Activated CD8-positive, alpha-beta memory T cell treated with anti-CD3 and anti-CD28 coated beads for 36 hours (primary cell): ENCODE measurements around the gene AMBRA1. TPM values are rescaled to one million over a fixed set of nuclear protein-coding genes. Genes with fewer than 3 reads are reported as not detected.
"Not testable (repeated sequence)": the region's sequence is repeated elsewhere in the genome, so short reads cannot be mapped to it uniquely, and the experiment has no call there.

Experiments
- CTCF ChIA-PET: fragments of 350-600 bp; sonication (Branson Sonifier 250); formaldehyde crosslinking; loops from one replicate; lab custom pipeline; 2021; ENCODE audit warnings: antibody characterized with exemption; lab: Charles Lee
- POLR2A ChIA-PET: fragments of 350-600 bp; sonication (Branson Sonifier 250); formaldehyde crosslinking; loops from one replicate; lab custom pipeline; 2021; ENCODE audit warnings: antibody characterized with exemption; lab: Charles Lee
- total RNA-seq, 2 experiments: library from RNA; stranded (reverse); gene quantifications; one replicate each; pipeline ENCODE4 v1.2.3, GENCODE V29; 2021

AMBRA1 gene
- total RNA-seq, 2 experiments from 2014 or later = 28.7 to 28.9 TPM

- CTCF ChIA-PET = interaction anchor here (1.3 to 1.5 kb wide), 2 partner anchors 7 to 14 kb away, joined by 4 to 5 read pairs; no protein-coding TSS in a partner anchor
Measured at GRCh38 chr11:46375392-46376101, 218.3 kb downstream of the AMBRA1 start.

GRCh38 chr11:46374815-46375214 lies 219.0 kb downstream of the AMBRA1 start:
- ChIA-PET POLR2A (no interaction called here), CTCF (no interaction called here)

More at GRCh38 chr11:46375392-46376101, 218.3 kb downstream of the AMBRA1 start:
- POLR2A ChIA-PET = no interaction called here

- ChIA-PET POLR2A (no interaction called here), CTCF (no interaction called here)
Measured at GRCh38 chr11:46373787-46374740, 219.8 kb downstream of the AMBRA1 start.

- CTCF ChIA-PET = interaction anchor here (0.9 kb wide), 1 partner anchor 12 kb away, joined by 3 read pairs; no protein-coding TSS in a partner anchor
- POLR2A ChIA-PET = not testable (repeated sequence)
Measured at GRCh38 chr11:46372501-46372900, 221.3 kb downstream of the AMBRA1 start.

DNA sequence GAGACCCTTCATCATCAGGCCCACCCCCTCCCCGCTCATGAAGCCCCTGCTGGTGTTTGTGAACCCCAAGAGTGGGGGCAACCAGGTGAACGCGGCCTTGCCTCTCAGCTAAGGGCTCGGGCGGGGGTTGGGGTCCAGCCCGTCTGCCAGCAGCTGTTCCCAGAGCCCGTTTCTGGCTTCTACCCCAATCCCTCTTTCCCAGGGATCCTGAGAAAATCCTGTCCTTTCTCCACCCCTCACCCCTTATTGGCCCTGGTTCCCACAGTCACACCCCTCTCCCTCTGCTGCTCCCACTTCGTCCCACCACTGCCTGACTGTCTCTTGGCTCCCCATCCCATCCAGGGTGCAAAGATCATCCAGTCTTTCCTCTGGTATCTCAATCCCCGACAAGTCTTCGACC lies 221.7 kb downstream of the AMBRA1 start:
- CTCF ChIA-PET = interaction anchor here (0.9 kb wide), 1 partner anchor 12 kb away, joined by 3 read pairs; no protein-coding TSS in a partner anchor
- POLR2A ChIA-PET = no interaction called here

DNA sequence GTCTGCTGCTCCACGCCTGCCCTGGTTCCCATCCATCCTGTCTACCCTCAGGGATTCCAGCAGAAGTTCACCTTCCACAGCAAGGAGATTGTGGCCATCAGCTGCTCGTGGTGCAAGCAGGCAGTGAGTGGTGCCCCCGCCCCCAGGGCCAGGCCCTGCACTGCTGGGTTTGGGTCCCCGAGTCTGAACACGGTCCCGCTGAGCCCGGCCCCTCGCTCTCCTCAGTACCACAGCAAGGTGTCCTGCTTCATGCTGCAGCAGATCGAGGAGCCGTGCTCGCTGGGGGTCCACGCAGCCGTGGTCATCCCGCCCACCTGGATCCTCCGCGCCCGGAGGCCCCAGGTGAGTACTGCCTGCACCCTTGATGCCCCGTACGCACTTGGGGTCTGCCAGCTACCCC lies 222.6 kb downstream of the AMBRA1 start:
- CTCF ChIA-PET, POLR2A ChIA-PET: not testable (repeated sequence)

DNA sequence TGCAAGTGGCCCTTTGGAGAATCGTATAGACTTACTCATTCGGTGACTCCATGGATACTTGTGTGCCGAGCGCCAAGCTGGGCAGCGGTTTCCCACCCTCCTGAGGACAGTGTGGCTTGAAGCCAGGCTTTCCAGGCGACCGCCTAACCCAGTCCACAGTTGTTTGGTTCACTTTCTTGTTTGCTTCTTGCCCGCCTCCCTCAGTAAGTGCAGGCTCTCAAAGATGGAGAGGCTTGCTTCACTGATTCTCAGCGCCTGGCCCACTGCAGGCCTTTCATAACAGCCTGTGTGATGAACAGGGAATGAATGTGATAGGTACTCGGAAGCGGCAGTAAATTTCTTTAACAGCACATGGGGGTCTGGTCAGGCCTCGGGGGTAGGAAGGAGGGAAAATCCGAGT lies 223.6 kb downstream of the AMBRA1 start:
- POLR2A ChIA-PET = no interaction called here
- CTCF ChIA-PET = interaction anchor here (11.1 kb wide), 1 partner anchor 18 kb away, joined by 207 read pairs; the partner anchor contains the start of gene DGKZ

DNA sequence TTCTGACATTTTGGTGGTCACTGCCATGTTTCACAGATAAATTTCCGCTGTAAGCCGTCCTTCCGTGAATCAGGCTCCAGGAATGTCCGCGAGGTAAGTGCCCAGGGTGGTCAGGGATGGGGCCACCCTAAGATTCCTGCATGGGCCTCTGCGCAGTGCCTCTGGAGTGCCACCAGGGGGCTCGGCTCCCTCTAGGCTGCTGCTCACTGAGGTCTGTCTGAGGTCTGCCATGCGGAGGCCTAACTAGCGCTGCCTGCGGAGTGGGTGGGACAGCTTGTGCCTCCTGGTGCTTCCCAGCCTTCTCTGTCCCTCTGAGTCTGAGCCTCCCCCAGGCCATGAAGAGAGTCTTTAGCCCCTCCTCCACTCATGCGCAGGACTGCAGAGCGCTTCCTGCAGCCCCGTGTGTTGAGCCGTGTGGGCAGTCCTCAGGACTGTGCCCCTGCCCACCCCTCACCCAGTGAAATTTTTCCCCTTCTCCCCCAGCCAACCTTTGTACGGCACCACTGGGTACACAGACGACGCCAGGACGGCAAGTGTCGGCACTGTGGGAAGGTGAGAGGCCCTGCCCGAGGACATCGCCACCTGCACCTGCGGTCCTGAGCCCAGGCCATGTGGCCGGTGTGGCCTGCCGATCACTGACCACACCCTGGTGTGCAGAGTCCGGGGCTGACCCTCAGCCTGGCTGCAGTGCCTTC lies 224.2 kb downstream of the AMBRA1 start:
- POLR2A ChIA-PET = no interaction called here
- CTCF ChIA-PET = interaction anchor here (1.1 to 11.1 kb wide), 3 partner anchors 10 to 121 kb away, joined by 3 to 207 read pairs (median 8); partner anchors contain the start of gene DGKZ

GRCh38 chr11:46367916-46368267 lies 225.9 kb downstream of the AMBRA1 start:
- CTCF ChIA-PET = interaction anchor here (0.9 to 11.1 kb wide), 9 partner anchors 8 to 250 kb away, joined by 3 to 207 read pairs (median 4); partner anchors contain the start of genes CHRM4, CREB3L1 and DGKZ

GRCh38 chr11:46367244-46367915 lies 226.4 kb downstream of the AMBRA1 start:
- CTCF ChIA-PET = interaction anchor here (0.9 to 11.1 kb wide), 8 partner anchors 9 to 251 kb away, joined by 3 to 207 read pairs (median 4); partner anchors contain the start of genes CHRM4, CREB3L1 and DGKZ
- POLR2A ChIA-PET = no interaction called here

More at GRCh38 chr11:46367916-46368267, 225.9 kb downstream of the AMBRA1 start:
- POLR2A ChIA-PET = no interaction called here

- ChIA-PET POLR2A (no interaction called here), CTCF (interaction anchor here (2.7 to 11.1 kb wide), 2 partner anchors 14 to 21 kb away, joined by 12 to 207 read pairs; partner anchors contain the start of gene DGKZ)
Measured at GRCh38 chr11:46366661-46367161, 227.1 kb downstream of the AMBRA1 start.

GRCh38 chr11:46366260-46366659 lies 227.6 kb downstream of the AMBRA1 start:
- POLR2A ChIA-PET = no interaction called here

GRCh38 chr11:46364791-46365190 lies 229.0 kb downstream of the AMBRA1 start:
- ChIA-PET POLR2A (interaction anchor here (1.2 kb wide), 1 partner anchor 10 kb away, joined by 3 read pairs; no protein-coding TSS in a partner anchor), CTCF (interaction anchor here (11.1 kb wide), 1 partner anchor 12 kb away, joined by 207 read pairs; the partner anchor contains the start of gene DGKZ)

More at GRCh38 chr11:46366260-46366659, 227.6 kb downstream of the AMBRA1 start:
- CTCF ChIA-PET = interaction anchor here (2.7 to 11.1 kb wide), 2 partner anchors 14 to 22 kb away, joined by 12 to 207 read pairs; partner anchors contain the start of gene DGKZ

DNA sequence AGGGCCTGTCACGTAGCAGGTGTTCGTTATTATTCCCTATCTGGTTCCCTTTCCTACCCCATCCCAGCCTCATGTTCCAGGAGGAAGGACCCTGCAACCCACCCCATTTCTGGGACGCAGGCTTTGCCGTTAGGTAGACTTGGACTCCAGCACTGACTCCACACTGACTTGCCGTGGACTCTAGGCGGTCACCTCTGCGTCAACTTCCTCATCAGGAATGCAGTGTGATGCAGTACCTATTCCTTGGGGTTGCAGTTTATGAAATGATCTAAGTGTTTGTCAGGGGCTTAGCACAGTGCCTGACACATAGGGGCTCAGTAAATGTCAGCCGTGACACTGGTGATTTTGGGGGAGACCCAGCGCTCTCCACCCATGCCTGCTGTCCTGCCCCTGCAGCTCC lies 229.8 kb downstream of the AMBRA1 start:
- POLR2A ChIA-PET = interaction anchor here (1.2 kb wide), 1 partner anchor 9 kb away, joined by 3 read pairs; no protein-coding TSS in a partner anchor
- CTCF ChIA-PET = interaction anchor here (11.1 kb wide), 1 partner anchor 12 kb away, joined by 207 read pairs; the partner anchor contains the start of gene DGKZ

GRCh38 chr11:46363455-46364005 lies 230.3 kb downstream of the AMBRA1 start:
- CTCF ChIA-PET = interaction anchor here (1.2 to 11.1 kb wide), 3 partner anchors 11 to 124 kb away, joined by 3 to 207 read pairs (median 4); partner anchors contain the start of gene DGKZ
- POLR2A ChIA-PET = no interaction called here

DNA sequence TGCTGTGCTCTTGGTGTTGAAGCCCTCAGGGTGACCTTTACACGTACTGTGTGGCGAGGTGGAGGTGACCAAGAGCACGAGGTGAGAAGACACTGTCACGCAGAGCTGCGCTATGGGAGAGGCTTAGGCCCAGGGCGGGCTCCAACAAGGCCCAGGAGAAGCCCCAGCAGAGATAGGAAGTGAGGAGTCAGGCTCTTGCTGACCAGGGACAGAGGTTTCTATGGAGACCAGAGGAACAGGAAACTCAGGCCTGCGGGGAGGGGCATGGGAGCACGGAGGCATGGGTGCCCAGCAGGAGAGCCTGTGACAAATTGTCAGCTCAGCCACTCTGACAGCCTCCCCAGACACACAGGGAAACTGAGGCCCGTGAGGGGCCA lies 230.8 kb downstream of the AMBRA1 start:
- CTCF ChIA-PET = interaction anchor here (1.2 to 11.1 kb wide), 3 partner anchors 11 to 123 kb away, joined by 3 to 207 read pairs (median 4); partner anchors contain the start of gene DGKZ
- POLR2A ChIA-PET = no interaction called here
